ENCODE measurements around the gene CCDC85B.

- TF ChIP-seq, protein P1, sequence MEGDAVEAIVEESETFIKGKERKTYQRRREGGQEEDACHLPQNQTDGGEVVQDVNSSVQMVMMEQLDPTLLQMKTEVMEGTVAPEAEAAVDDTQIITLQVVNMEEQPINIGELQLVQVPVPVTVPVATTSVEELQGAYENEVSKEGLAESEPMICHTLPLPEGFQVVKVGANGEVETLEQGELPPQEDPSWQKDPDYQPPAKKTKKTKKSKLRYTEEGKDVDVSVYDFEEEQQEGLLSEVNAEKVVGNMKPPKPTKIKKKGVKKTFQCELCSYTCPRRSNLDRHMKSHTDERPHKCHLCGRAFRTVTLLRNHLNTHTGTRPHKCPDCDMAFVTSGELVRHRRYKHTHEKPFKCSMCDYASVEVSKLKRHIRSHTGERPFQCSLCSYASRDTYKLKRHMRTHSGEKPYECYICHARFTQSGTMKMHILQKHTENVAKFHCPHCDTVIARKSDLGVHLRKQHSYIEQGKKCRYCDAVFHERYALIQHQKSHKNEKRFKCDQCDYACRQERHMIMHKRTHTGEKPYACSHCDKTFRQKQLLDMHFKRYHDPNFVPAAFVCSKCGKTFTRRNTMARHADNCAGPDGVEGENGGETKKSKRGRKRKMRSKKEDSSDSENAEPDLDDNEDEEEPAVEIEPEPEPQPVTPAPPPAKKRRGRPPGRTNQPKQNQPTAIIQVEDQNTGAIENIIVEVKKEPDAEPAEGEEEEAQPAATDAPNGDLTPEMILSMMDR (IDR thresholded peaks at IDR 0.05 in 8 of 11, conservative IDR thresholded peaks at IDR 0.05 in 3 of 11): no peak
- TF ChIP-seq POLR2AphosphoS5 (IDR thresholded peaks at IDR 0.05): peak; percentile 53 to 72 (median 56)
Observed at GRCh38 chr11:65869643-65870306, 20.7 kb upstream of the CCDC85B start.

All from spleen (tissue), 7 donors.